NCI-H526 treated with DMSO at 0.1 percent for 48 hours (cell line): ENCODE data around the gene MYO16.

Experiments
- DNase-seq: peaks from one replicate; lab custom pipeline; 2025; lab: John Stamatoyannopoulos, UW

MYO16 gene

DNA sequence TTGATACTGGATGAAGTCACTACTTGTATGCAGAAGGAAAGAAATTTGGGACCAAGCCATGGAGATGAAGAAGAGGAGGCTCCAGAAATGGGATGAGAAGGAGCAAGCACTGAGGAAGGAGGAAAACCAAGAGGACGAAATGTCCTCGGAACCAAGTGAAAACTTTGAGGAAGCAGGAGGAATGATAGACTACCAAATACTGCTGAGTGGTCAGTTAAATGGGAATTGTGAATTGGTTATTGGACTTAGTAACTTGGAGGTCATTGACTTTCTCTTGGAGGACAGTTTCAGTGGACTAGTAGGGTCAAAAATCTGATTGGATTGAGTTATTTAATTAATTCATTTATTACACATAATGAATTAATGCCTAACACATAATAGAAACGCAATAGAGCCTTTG lies 167.9 kb downstream of the MYO16 start:
- DNase-seq, result no peak

DNA sequence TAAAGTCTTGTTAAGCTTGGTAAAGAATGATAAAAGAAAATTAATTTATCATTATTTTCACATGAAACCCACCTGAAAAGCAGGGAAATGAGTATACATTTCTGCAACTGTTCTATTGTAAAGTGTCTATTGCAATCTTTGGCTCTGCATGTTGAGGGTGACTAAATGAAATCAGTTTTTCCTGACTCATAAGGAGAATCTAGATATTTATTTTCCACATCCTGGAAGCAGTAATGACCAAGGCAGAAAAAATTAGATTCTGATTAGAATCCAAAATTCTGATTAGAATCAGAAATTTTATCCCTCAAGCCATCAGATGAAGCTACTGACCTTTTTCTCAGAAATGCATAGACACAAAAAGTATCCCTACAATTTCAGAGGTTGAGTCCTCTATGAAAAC lies 178.4 kb downstream of the MYO16 start:
- DNase-seq, result no peak

GRCh38 chr13:108812165-108812564 lies 182.8 kb downstream of the MYO16 start:
- DNase-seq, result peak; percentile 80

DNA sequence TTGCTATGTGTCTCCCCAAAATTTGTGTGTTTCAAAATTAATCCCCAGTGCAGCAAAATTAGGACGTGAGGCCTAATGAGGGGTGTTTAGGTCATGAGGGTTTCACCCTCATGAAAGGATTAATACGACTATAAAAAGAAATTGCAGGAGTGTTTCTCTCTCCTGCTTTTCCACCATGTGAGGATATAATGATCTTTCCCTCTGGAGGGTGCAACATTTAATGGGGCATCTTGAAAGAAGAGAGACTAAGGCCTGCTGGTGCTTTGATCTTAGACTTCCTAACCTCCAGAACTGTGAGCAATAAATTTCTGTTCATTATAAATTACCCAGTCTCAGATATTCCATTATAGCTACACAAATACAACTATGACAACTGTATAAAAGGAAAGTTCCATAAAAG lies 183.2 kb downstream of the MYO16 start:
- DNase-seq, result no peak

GRCh38 chr13:108813587-108814170 lies 184.3 kb downstream of the MYO16 start:
- no peak for DNase-seq

- no peak for DNase-seq
Observed at GRCh38 chr13:108816375-108816774, 187.0 kb downstream of the MYO16 start.

GRCh38 chr13:108827646-108828045 lies 198.2 kb downstream of the MYO16 start:
- no peak for DNase-seq

GRCh38 chr13:108828086-108828815 lies 198.8 kb downstream of the MYO16 start:
- DNase-seq, result no peak

- no peak for DNase-seq
Observed at GRCh38 chr13:108830916-108831315, 201.5 kb downstream of the MYO16 start.

DNA sequence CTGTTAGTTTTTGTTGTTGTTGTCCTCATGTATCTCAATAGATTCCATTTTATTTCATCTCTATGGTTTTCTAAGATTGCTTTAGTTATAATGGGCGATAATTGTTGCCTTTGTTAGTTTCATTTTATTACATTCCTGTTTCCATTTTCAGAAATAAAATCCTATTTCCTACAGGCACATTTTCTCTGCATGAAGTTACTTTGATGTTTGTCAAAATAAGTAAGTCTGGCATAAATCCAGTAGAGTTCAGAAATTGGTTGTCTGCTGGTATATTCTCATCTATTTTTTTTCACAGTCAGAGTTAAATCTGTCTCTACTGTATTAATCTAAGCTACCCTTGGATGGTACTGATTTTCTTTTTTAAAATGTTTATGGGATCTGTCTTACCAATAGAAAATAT lies 204.1 kb downstream of the MYO16 start:
- DNase-seq, result no peak

DNA sequence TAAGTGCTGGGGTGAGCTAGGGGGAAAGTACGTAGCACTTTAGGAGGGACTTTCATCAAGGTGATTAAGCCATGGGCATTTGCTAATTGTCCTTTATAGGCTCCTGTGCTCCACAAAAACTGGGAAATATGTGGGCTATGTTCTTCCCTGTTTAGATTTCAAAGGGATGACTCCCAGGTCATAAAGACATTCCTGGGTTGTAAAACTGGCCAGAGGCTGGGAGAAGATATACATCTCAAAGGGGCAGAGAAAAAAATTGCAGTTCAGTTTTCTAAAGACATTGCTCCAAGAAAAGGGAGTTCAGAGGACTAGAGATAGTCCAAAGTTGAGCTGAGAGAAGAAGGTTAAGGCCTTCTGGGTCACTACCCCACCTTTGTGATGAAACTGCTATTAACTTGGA lies 204.8 kb downstream of the MYO16 start:
- DNase-seq, result no peak

DNA sequence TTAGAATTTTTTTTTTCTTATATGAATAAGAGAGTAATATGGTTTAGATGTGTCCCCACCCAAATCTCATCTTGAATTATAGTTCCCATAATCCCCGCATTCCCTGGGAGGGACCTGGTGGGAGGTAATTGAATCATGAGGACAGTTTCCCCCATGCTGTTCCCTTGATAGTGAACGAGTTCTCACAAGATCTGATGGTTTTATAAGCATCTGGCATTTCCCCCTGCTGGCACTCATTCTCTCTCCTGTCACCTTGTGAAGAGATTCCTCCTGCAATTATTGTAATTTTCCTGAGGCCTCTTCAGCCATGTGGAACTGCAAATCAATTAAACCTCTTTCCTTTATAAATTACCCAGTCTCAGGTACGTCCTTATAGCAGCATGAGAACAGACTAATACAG lies 205.7 kb downstream of the MYO16 start:
- DNase-seq, result no peak

- no peak for DNase-seq
Observed at GRCh38 chr13:108850691-108851090, 221.3 kb downstream of the MYO16 start.

- DNase-seq, result no peak
Observed at GRCh38 chr13:108851660-108852059, 222.2 kb downstream of the MYO16 start.

- DNase-seq, result no peak
Observed at GRCh38 chr13:108853031-108853430, 223.6 kb downstream of the MYO16 start.

GRCh38 chr13:108855737-108856387 lies 226.5 kb downstream of the MYO16 start:
- no peak for DNase-seq

GRCh38 chr13:108858676-108859075 lies 229.3 kb downstream of the MYO16 start:
- DNase-seq, result no peak

DNA sequence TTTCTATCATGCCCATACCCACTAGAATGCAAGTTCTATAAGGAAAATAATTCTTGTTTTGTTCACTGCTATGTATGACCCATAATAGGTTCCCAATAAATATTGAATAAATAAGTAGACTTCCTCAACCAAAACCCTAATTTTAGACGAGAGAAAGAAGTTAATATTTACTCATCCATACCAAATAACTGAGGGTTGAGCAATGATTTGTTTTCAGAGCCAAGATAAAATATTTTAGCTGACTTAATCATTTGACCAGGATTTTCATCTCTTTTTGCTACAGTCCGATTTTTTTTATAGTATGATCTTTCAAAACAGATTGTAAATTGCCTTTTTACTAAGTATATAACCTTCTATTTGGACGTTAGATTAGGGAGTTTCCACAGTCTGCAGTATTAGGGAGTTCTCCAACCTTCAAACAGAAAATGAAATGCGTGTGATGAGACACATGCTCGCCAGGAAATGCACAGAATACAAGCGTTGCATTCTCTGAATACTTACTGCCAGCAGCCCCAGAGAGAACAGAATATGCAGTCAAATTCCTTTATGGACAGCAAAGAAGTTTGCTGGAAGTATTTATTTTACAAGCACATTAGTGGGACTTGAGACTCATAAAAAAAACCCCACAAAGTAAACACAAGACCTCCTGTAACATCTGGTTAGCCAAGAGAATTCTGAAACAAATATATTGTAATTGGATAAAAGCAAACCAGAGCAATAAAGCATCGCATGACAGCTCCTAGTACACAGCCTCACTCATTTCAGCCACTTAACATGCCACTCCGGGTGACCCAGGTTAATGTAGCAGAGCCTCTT lies 230.0 kb downstream of the MYO16 start:
- DNase-seq, result no peak

DNA sequence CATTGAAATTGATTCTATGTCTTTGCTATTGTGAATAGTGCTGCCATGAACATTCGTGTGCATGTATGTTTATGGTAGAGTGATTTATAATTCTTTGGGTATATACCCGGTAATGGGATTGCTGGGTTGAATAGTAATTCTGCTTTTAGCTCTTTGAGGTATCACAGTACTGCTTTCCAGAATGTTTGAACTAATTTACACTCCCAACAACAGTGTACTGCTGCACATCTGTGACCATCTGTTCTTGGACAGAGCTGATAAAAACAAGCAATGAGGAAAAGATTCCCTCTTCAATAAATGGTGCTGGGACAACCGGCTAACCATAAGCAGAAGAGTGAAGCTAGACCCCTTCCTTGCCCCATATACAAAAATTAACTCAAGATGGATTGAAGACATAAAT lies 231.0 kb downstream of the MYO16 start:
- no peak for DNase-seq

DNA sequence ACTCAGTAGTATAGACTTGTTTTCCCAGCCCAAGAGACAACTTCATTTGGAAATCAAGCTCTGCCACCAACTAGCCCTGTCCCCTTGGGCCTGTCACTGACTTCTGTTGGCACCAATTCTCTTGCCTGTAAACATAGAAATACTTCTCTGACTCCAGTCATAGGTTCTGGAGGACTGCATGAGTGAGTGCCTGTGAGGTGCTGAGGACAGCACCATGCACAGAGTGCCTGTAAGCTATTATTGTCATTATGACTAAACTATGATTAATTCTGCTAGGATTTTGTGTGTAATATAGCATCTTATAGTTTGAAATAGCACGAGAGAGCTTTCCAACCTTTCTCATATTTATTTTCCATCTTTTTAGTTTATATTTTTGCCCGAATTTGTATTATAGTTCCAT lies 247.9 kb downstream of the MYO16 start:
- no peak for DNase-seq

DNA sequence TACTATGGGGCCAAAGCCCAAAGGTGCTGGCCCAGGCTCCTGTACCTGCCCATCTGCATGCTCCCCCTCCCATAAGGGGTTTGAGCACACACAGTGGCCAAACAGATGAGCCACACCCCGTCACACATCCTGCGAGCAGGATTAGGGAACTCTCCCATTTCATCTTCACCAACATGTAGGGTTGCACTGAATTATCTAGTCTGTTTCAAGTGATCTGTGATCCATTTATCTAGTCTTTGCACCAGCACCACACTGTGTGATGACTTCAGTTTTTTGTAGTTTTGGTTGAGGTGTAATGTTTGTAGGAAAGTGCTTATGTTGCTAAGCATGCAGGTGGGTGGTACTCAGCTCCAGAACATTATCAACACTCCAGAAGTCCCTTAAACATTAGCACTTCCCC lies 249.3 kb downstream of the MYO16 start:
- DNase-seq, result no peak

GRCh38 chr13:108889324-108889984 lies 260.0 kb downstream of the MYO16 start:
- no peak for DNase-seq
